NCI-H1105 treated with DMSO at 0.1 percent for 48 hours (cell line): ENCODE data around the gene FAM13C.
"Not testable (repeated sequence)": the region's sequence is repeated elsewhere in the genome, so short reads cannot be mapped to it uniquely, and the experiment has no call there.

Experiments
- DNase-seq: peaks from one replicate; lab custom pipeline; 2025; lab: John Stamatoyannopoulos, UW

Gene FAM13C

GRCh38 chr10:59276919-59277318 is 85.4 kb downstream of the FAM13C start:
- peak; percentile 12 for DNase-seq

GRCh38 chr10:59276133-59276532 is 86.2 kb downstream of the FAM13C start:
- no peak for DNase-seq

- no peak for DNase-seq
These were observed 88.9 kb downstream of the FAM13C start for GRCh38 chr10:59273445-59273844.

GRCh38 chr10:59272061-59272460 is 90.3 kb downstream of the FAM13C start:
- no peak for DNase-seq

DNA sequence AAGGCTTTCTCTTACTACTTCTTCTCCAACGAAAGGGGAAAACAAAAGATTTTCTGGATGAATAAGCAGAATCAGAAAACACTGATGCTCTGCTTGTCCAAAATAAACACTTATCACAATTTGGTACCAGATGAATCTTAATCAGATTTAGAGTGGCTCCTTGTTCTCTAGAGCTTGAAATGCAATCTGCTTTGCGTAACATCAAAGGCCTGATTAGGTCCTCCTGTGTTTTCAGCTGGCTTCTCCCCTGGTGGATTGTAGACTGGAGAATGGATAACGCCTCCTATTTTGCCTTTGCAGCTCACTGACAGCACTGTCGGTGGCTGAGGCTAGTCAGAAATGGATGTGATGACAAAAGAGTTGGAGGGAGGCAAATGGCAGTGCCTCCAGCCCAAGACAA is 91.2 kb downstream of the FAM13C start:
- DNase-seq = peak; percentile 8

- no peak for DNase-seq
These were observed 91.9 kb downstream of the FAM13C start for GRCh38 chr10:59270492-59270891.

DNA sequence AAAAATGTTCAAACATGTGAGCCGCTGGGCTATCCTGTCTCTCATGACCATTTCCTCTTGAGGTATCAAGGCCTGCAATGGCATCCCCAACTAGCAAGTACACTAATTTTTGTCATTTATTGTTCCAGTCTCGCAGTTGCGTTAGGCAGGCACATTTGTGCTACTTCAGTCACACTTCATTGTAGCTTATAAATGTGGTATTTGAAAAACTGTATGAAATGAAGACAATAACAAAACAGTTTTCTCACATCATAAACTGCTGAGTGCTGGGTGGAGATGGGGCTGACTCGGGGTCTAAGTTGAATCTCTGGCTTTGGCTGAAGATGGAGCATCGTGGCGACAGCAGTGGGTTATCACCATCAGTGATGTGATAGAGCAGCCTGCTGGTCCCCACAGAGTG is 92.7 kb downstream of the FAM13C start:
- DNase-seq = no peak

- DNase-seq = no peak
These were observed 93.9 kb downstream of the FAM13C start for GRCh38 chr10:59268460-59268859.

DNA sequence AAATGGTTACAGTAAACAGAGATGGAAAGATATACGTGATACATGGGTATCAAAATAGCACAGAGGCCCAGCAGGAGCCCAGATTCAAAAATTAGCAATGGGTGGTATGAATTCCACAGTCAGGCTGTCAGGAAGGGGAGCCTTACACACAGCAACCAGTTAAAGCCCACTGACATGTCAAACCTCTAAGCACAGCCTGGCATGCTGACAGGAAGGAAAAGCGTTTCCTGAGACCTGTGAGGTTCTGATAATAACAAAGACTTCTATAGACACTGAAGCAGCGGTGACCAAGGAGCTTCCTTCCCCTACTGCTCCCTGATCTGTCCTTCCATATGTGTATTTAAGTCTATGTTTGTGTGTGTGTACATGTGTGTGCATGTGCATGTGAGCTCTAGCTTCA is 96.0 kb downstream of the FAM13C start:
- no peak for DNase-seq

DNA sequence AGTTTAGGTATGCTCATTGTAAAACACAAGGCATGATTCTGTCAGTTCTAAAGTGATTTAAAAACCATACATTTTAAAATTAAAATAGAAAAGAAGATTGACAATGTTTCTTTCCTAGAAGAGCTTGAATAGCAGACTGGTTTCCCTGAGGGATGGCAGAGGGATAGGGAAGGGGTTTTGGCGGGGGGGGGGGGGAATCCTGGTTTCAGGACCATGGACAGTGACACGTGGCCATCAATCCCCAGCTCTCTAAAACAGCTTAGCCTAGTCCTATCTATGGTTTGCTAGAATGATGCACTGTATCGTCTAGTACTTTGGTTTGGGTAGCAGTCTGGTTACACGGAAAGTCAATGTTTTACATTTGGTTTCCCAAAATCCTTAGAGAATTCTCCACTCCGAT is 97.2 kb downstream of the FAM13C start:
- no peak for DNase-seq

DNA sequence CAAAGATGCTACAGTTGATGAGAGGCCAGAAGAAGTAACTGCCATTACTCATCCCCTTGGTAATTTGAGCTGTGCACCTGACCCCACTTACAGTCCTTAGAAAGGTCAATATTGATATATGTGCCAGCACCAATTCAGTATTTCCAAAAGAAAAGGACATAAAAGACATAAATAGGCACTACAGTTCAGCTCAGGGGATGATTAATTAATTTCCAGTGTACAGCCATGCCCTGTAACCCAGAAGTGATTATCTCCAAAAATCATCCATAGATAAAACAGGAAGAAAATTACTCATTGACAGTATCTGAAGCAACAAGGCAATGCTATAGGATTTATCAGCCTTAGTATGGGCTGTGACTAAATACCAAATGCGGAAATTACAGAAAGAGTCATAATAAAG is 103.5 kb downstream of the FAM13C start:
- no peak for DNase-seq

DNA sequence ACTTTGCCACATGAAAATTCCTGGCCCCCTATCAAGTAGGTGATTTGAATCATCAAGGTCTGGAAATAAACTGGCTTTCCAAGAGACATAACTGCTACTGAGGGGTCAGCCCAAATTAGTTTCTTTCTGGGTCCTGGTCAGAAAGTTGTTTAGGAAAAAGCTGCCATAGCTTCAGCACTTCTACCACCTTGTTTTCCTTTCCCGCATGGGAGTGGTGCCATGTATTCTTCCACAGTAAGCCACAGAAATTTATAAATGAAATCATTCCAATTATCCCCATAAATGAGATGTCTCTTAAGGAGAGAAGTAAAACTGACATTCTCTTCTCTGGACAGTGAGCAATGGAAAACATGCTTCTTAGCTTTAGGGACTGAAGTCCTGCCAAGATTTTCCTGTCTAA is 105.1 kb downstream of the FAM13C start:
- no peak for DNase-seq

GRCh38 chr10:59255463-59255862 is 106.9 kb downstream of the FAM13C start:
- no peak for DNase-seq

- no peak for DNase-seq
These were observed 109.9 kb downstream of the FAM13C start for GRCh38 chr10:59252491-59252890.

DNA sequence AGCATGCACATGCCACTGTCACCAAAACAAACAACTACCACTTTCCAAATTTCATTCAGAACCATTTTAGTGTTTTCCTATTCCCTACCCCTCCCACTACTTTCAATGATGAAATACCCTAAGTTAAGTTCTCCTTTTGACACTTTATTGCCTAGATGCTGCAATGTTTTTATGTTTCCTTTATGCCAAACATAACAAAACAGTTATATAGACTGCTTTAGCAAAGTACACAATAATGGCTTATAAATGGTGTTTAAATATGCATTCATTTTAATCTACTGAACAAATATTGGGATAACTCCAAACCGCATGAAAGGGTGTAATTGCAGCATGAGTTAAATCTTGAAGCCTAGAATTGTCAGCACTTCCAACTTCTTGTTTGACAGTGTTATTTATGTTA is 116.7 kb downstream of the FAM13C start:
- peak; percentile 58 for DNase-seq

- no peak for DNase-seq
These were observed 117.5 kb downstream of the FAM13C start for GRCh38 chr10:59244871-59245270.

- no peak for DNase-seq
These were observed 118.6 kb downstream of the FAM13C start for GRCh38 chr10:59243611-59244195.

- DNase-seq = no peak
These were observed 119.4 kb downstream of the FAM13C start for GRCh38 chr10:59242991-59243390.

DNA sequence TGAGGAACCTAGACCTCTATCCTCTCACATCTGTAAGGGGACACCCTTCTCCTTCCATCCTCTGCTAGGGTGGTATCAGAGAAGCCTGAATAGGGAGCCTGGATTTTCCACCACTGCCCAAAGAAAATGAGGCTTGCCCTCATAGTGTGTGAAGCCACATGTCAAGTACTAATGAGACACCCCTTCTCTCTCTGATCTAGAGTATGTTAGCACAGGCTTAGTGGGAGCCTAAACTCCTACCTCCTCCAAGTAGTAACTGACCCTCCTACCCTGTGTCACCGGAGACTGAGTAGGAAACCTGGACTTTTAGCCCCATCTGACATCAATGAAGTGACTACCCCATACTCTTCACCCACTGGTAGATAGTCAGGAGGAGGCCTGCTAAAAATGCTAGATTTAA is 120.3 kb downstream of the FAM13C start:
- DNase-seq = no peak

GRCh38 chr10:59240582-59241183 is 121.7 kb downstream of the FAM13C start:
- peak; percentile 32 for DNase-seq

DNA sequence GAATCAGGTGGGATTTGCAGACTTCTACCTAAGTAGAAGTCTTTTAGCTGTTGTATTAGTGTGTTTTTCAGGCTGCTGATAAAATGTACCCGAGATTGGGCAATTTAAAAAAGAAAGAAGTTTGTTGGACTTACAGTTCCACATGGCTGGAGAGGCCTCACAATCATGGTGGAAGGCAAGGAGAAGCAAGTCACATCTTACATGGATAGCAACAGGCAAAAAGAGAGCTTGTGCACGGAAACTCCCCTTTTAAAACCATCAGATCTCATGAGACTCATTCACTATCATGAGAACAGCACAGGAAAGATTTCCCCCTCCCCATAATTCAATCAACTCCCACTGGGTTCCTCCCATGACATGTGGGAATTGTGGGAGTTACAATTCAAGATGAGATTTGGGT is 123.2 kb downstream of the FAM13C start:
- DNase-seq = not testable (repeated sequence)

GRCh38 chr10:59237775-59238174 is 124.6 kb downstream of the FAM13C start:
- no peak for DNase-seq

- no peak for DNase-seq
These were observed 126.2 kb downstream of the FAM13C start for GRCh38 chr10:59236064-59236697.
